Fibroblast of lung (primary cell): ENCODE data around the gene LAMA5.

Experiments
- CTCF ChIP-seq, 2 donors: IDR thresholded peaks in 1 of 2; conservative IDR thresholded peaks in 1 of 2; 1 replicate in 1 of 2; 2 replicates in 1 of 2; pipeline ENCODE4 v1.5.1; 2011 to 2012; ENCODE audit warnings: low read length in 2 of 2, control low read depth in 1 of 2, inconsistent platforms in 1 of 2, low read depth in 1 of 2, mild to moderate bottlenecking in 1 of 2
- EZH2 ChIP-seq: IDR thresholded peaks from 2 replicates; pipeline ENCODE4 v1.5.1; 2012; ENCODE audit warnings: low read length, control low read depth, mild to moderate bottlenecking; ENCODE audit errors: missing control alignments

- TF ChIP-seq CTCF (conservative IDR thresholded peaks at IDR 0.05 in 1 of 2, IDR thresholded peaks at IDR 0.05 in 1 of 2; ENCODE audit: low read depth in 1 of 2, low read length in 2 of 2) (no peak), EZH2 (no peak)
Observed at GRCh38 chr20:62400021-62400420, 32.9 kb upstream of the LAMA5 start.
